IPS-15b (cell line): ENCODE data around the gene SEC16B.

Experiments
- H3K27me3 ChIP-seq: one replicate; pipeline ENCODE4 v1.6.1; 2013; ENCODE audit warnings: low read length; ENCODE audit not compliant: control insufficient read depth, insufficient read depth
- H3K36me3 ChIP-seq: one replicate; pipeline ENCODE4 v1.6.1; 2013; ENCODE audit warnings: low read length; ENCODE audit not compliant: control insufficient read depth, insufficient read depth
- H3K4me1 ChIP-seq: one replicate; pipeline ENCODE4 v1.6.1; 2013; ENCODE audit warnings: mild to moderate bottlenecking, low read length; ENCODE audit not compliant: control insufficient read depth, insufficient read depth
- H3K4me3 ChIP-seq: one replicate; pipeline ENCODE4 v1.5.1; 2013; ENCODE audit warnings: low read depth, low read length
- H3K9ac ChIP-seq: one replicate; pipeline ENCODE4 v1.6.1; 2013; ENCODE audit warnings: low read depth, mild to moderate bottlenecking, low read length
- H3K9me3 ChIP-seq: one replicate; pipeline ENCODE4 v1.6.1; 2013; ENCODE audit warnings: mild to moderate bottlenecking, low read length; ENCODE audit not compliant: control insufficient read depth, insufficient read depth

The SEC16B gene

GRCh38 chr1:177953549-177953948, 16.3 kb downstream of the SEC16B start:
- Histone ChIP-seq H3K9me3 (no peaks in the 10 kb centered on the region), H3K4me3 (no peak overlapping the region), H3K4me1 (no peaks in the 10 kb centered on the region), H3K9ac (no peak overlapping the region), H3K27me3 (no peaks in the 10 kb centered on the region), H3K36me3 (no peaks in the 10 kb centered on the region)

- Histone ChIP-seq H3K4me1 (no peaks in the 10 kb centered on the region), H3K36me3 (no peaks in the 10 kb centered on the region), H3K4me3 (no peak overlapping the region), H3K27me3 (no peaks in the 10 kb centered on the region), H3K9ac (no peak overlapping the region), H3K9me3 (no peaks in the 10 kb centered on the region)
Measured at GRCh38 chr1:177952691-177953090, 17.2 kb downstream of the SEC16B start.

- no peaks in the 10 kb centered on the region for H3K36me3 ChIP-seq
- H3K4me1 ChIP-seq: no peaks in the 10 kb centered on the region
- no peak overlapping the region for H3K4me3 ChIP-seq
- H3K9me3 ChIP-seq: no peaks in the 10 kb centered on the region
- H3K27me3 ChIP-seq: no peaks in the 10 kb centered on the region
- no peak overlapping the region for H3K9ac ChIP-seq
Measured at GRCh38 chr1:177952249-177952648, 17.6 kb downstream of the SEC16B start.

GRCh38 chr1:177950506-177950905, 19.4 kb downstream of the SEC16B start:
- H3K4me3 ChIP-seq: no peak overlapping the region
- H3K36me3 ChIP-seq: no peaks in the 10 kb centered on the region
- no peaks in the 10 kb centered on the region for H3K9me3 ChIP-seq
- H3K9ac ChIP-seq: no peak overlapping the region
- no peaks in the 10 kb centered on the region for H3K27me3 ChIP-seq
- no peaks in the 10 kb centered on the region for H3K4me1 ChIP-seq

- no peaks in the 10 kb centered on the region for H3K36me3 ChIP-seq
- H3K9me3 ChIP-seq: no peaks in the 10 kb centered on the region
- H3K27me3 ChIP-seq: no peaks in the 10 kb centered on the region
- no peak overlapping the region for H3K4me3 ChIP-seq
- no peaks in the 10 kb centered on the region for H3K4me1 ChIP-seq
- no peak overlapping the region for H3K9ac ChIP-seq
Measured at GRCh38 chr1:177948336-177948972, 21.4 kb downstream of the SEC16B start.

- H3K9ac ChIP-seq: no peak overlapping the region
- H3K4me3 ChIP-seq: no peak overlapping the region
- no peaks in the 10 kb centered on the region for H3K9me3 ChIP-seq
- H3K36me3 ChIP-seq: no peaks in the 10 kb centered on the region
- no peaks in the 10 kb centered on the region for H3K27me3 ChIP-seq
- no peaks in the 10 kb centered on the region for H3K4me1 ChIP-seq
Measured at GRCh38 chr1:177947623-177948022, 22.2 kb downstream of the SEC16B start.

GRCh38 chr1:177945943-177946650, 23.8 kb downstream of the SEC16B start:
- no peaks in the 10 kb centered on the region for H3K4me1 ChIP-seq
- no peak overlapping the region for H3K4me3 ChIP-seq
- no peaks in the 10 kb centered on the region for H3K36me3 ChIP-seq
- H3K27me3 ChIP-seq: no peaks in the 10 kb centered on the region
- no peaks in the 10 kb centered on the region for H3K9me3 ChIP-seq
- no peak overlapping the region for H3K9ac ChIP-seq

- Histone ChIP-seq H3K36me3 (no peaks in the 10 kb centered on the region), H3K9ac (no peak overlapping the region), H3K27me3 (no peaks in the 10 kb centered on the region), H3K9me3 (no peaks in the 10 kb centered on the region), H3K4me1 (no peaks in the 10 kb centered on the region), H3K4me3 (no peak overlapping the region)
Measured at GRCh38 chr1:177944016-177944949, 25.6 kb downstream of the SEC16B start.

- Histone ChIP-seq H3K9ac (no peak overlapping the region), H3K4me1 (no peaks in the 10 kb centered on the region), H3K9me3 (no peaks in the 10 kb centered on the region), H3K36me3 (no peaks in the 10 kb centered on the region), H3K27me3 (no peaks in the 10 kb centered on the region), H3K4me3 (no peak overlapping the region)
Measured at GRCh38 chr1:177941976-177942375, 27.9 kb downstream of the SEC16B start.

- H3K4me1 ChIP-seq: no peaks in the 10 kb centered on the region
- no peaks in the 10 kb centered on the region for H3K36me3 ChIP-seq
- H3K4me3 ChIP-seq: no peak overlapping the region
- H3K9me3 ChIP-seq: no peaks in the 10 kb centered on the region
- H3K9ac ChIP-seq: no peak overlapping the region
- H3K27me3 ChIP-seq: no peaks in the 10 kb centered on the region
Measured at GRCh38 chr1:177940682-177941081, 29.2 kb downstream of the SEC16B start.

GRCh38 chr1:177937931-177938330, 31.9 kb downstream of the SEC16B start:
- Histone ChIP-seq H3K4me1 (no peaks in the 10 kb centered on the region), H3K4me3 (no peak overlapping the region), H3K36me3 (no peaks in the 10 kb centered on the region), H3K9me3 (no peaks in the 10 kb centered on the region), H3K27me3 (no peaks in the 10 kb centered on the region), H3K9ac (no peak overlapping the region)
